Astrocyte of the hippocampus (primary cell): Measurements from ENCODE around the gene OR6K6.

Experiments used
- DNase-seq: peaks from one replicate; pipeline ENCODE4 v3.0.0; 2011; ENCODE audit warnings: low read depth, low spot score

The OR6K6 gene

DNA sequence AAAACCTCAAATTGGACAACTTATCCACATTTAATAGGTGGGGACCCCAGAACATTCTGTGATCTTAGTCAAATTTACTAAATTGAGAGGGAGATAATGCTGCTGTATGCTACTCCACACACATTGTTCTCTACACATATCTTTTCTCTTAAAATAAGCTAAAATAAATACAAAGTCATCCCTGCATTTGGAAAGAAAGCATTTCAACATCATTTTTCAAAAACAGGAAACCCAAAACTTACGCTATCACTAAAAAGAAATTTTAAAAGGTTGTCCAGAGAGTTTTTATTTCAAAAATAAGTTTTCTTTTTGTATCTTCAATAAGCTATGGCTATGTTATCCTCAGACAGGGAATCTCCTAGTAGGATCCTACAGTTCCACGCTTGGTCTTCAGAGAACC, 46.0 kb downstream of the OR6K6 start:
- DNase-seq, result no peak

DNA sequence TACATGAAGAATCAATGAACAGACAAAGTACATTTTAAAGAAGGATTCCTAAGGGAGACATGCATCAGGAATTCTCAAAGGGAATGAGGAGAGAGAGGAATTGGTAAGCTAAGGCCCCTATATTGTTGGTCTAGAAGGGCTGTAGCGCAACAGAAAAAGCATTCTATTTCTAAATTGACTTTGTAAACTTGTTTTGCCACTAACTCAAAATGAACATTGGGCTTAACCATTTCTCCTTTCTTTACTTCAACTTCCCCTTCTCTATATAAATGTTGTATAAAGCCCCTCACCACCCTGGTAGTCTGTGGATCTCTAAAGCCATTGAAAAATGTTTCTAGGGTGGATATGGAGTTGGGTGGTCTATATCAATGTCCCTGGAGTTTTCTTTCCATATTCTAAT, 46.9 kb downstream of the OR6K6 start:
- no peak for DNase-seq

GRCh38 chr1:158803678-158804077, 49.2 kb downstream of the OR6K6 start:
- no peak for DNase-seq
